ENCODE measurements around the gene TIMM44.

GRCh38 chr19:7907122-7907521 is 36.3 kb downstream of the TIMM44 start:
- TF ChIP-seq CTCF (IDR thresholded peaks at IDR 0.05) = no peak
- no peak for TF ChIP-seq POLR2A (IDR thresholded peaks at IDR 0.05)

Measured in testis (tissue), 2 donors.